K562 (cell line): ENCODE results near the gene UPK3A. TPM values are rescaled to one million over a fixed set of nuclear protein-coding genes. Genes with fewer than 3 reads are reported as not detected.

Experiments
- ATAC-seq: fragments of 200-7000 bp; cut with Tn5 transposase; 3 replicates; pipeline ENCODE4 v1.9.1; 2020; ENCODE audit warnings: moderate library complexity
- BruUV-seq: library from RNA; stranded (reverse); fragments of 400-500 nt; replicated peaks from 2 replicates; lab custom pipeline; 2021; lab: Mats Ljungman, UMichigan
- CTCF ChIA-PET: fragments of 300-600 bp; formaldehyde crosslinking; extraction: SDS; loops from one replicate; lab custom pipeline; 2021; ENCODE audit warnings: low intra/inter-chr PET ratio; lab: Yijun Ruan, JAX
- POLR2A ChIA-PET: fragments of 300-600, 350-650 bp; sonication (Branson Sonifier 250); formaldehyde crosslinking; extraction: SDS; loops from one replicate; lab custom pipeline; 2021; ENCODE audit warnings: antibody characterized with exemption, inconsistent platforms; lab: Yijun Ruan, JAX
- DNase-seq, 4 experiments: peaks; one replicate each; pipeline versions ENCODE4 v3.0.0 to v3.0.0-alpha.2; 2011 to 2018; ENCODE audit warnings: low spot score in 3 of 4, mixed read lengths in 3 of 4; ENCODE audit errors: extremely low read depth in 1 of 4
- FAIRE-seq: peaks from 2 replicates; lab custom pipeline; 2011; peaks lifted over from hg19 to GRCh38; lab: Jason Lieb, UNC
- H2AFZ ChIP-seq: 2 replicates; pipeline ENCODE4 v1.6.0; 2011; ENCODE audit warnings: low read depth, low read length, control low read depth, inconsistent platforms
- H3K27ac ChIP-seq: fragments of 200-600 bp; 3 replicates; pipeline ENCODE4 v1.8.0; 2011; ENCODE audit warnings: low read depth, mild to moderate bottlenecking, control low read depth, inconsistent platforms, low read length, moderate library complexity, mixed read lengths; ENCODE audit errors: extremely low read depth
- H3K27me3 ChIP-seq, 2 experiments: fragments of 300-600 bp in 1 of 2; 2 replicates in 1 of 2; 3 replicates in 1 of 2; pipeline versions ENCODE4 v1.6.0 to v1.8.0; 2011; ENCODE audit warnings: inconsistent platforms in 2 of 2, low read length in 2 of 2, mild to moderate bottlenecking in 1 of 2, mixed read lengths in 1 of 2, moderate library complexity in 1 of 2; ENCODE audit not compliant: control insufficient read depth in 2 of 2, insufficient read depth in 2 of 2
- H3K36me3 ChIP-seq: fragments of 300-600 bp; 3 replicates; pipeline ENCODE4 v1.8.0; 2011; ENCODE audit warnings: mild to moderate bottlenecking, low read length, inconsistent platforms; ENCODE audit not compliant: control insufficient read depth, insufficient read depth
- H3K4me1 ChIP-seq, 2 experiments: fragments of 200-600 bp in 1 of 2; replicated peaks in 1 of 2; 2 replicates in 1 of 2; 3 replicates in 1 of 2; pipeline versions ENCODE4 v1.5.1 to v1.8.0; 2011; ENCODE audit warnings: inconsistent platforms in 2 of 2, low read length in 2 of 2, mild to moderate bottlenecking in 1 of 2, mixed read lengths in 1 of 2, moderate library complexity in 1 of 2; ENCODE audit not compliant: control insufficient read depth in 2 of 2, insufficient read depth in 2 of 2
- H3K4me2 ChIP-seq: 2 replicates; pipeline ENCODE4 v1.6.1; 2011; ENCODE audit warnings: low read length, control low read depth, inconsistent platforms, mixed read lengths; ENCODE audit not compliant: insufficient read depth
- H3K4me3 ChIP-seq: fragments of 200-600 bp; sonication (generic), shearing (Covaris generic); 2 replicates; pipeline ENCODE4 v1.5.1; 2016; ENCODE audit warnings: control low read depth, inconsistent platforms
- H3K79me2 ChIP-seq: fragments of 200-600 bp; 3 replicates; pipeline ENCODE4 v1.8.0; 2011; ENCODE audit warnings: low read length, inconsistent platforms; ENCODE audit not compliant: control insufficient read depth, insufficient read depth
- H3K9ac ChIP-seq, 2 experiments: 2 replicates each; pipeline versions ENCODE4 v1.6.0 to v1.6.1; 2011; ENCODE audit warnings: low read depth in 2 of 2, low read length in 2 of 2, control low read depth in 1 of 2, inconsistent platforms in 1 of 2, mild to moderate bottlenecking in 1 of 2, mixed read lengths in 1 of 2; ENCODE audit not compliant: insufficient read depth in 1 of 2
- H3K9me1 ChIP-seq: one replicate; pipeline ENCODE4 v1.6.0; 2011; ENCODE audit warnings: inconsistent platforms, mild to moderate bottlenecking, low read length, moderate library complexity; ENCODE audit not compliant: control insufficient read depth, insufficient read depth
- H3K9me3 ChIP-seq: replicated peaks from 2 replicates; pipeline ENCODE4 v1.5.1; 2011; ENCODE audit warnings: low read depth, low read length, inconsistent platforms; ENCODE audit not compliant: control insufficient read depth, insufficient read depth
- H4K20me1 ChIP-seq: replicated peaks from 2 replicates; pipeline ENCODE4 v1.6.1; 2011; ENCODE audit warnings: low read length, inconsistent platforms, mixed read lengths; ENCODE audit not compliant: control insufficient read depth, insufficient read depth
- BDP1 ChIP-seq: IDR thresholded peaks from 3 replicates; pipeline ENCODE4 v1.6.1; 2011; ENCODE audit not compliant: insufficient read length, insufficient read depth
- CAMTA2 ChIP-seq: fragments of 250-450 bp; sonication (Bioruptor Pico); conservative IDR thresholded peaks from 2 replicates; pipeline ENCODE4 v1.5.1; 2022
- FOXP1 ChIP-seq: sonication (generic); formaldehyde crosslinking; IDR thresholded peaks from 2 replicates; pipeline ENCODE4 v1.8.0; 2022; ENCODE audit warnings: mild to moderate bottlenecking, missing genetic modification reagents
- LEF1 ChIP-seq: fragments of 450-650 bp; IDR thresholded peaks from 2 replicates; pipeline ENCODE4 v1.6.1; 2016; ENCODE audit warnings: mild to moderate bottlenecking
- NCOA1 ChIP-seq: fragments of 450-650 bp; IDR thresholded peaks from 2 replicates; pipeline ENCODE4 v1.6.1; 2016; ENCODE audit warnings: low read depth
- NELFE ChIP-seq: IDR thresholded peaks from 2 replicates; pipeline ENCODE4 v1.6.1; 2011; ENCODE audit warnings: mild to moderate bottlenecking; ENCODE audit not compliant: insufficient read depth, insufficient read length
- POLR2H ChIP-seq: IDR thresholded peaks from 2 replicates; pipeline ENCODE4 v1.6.1; 2016; ENCODE audit warnings: missing genetic modification characterization, low read depth, mild to moderate bottlenecking, control low read depth, missing compliant biosample characterization, moderate library complexity
- TRIM24 ChIP-seq, 2 experiments: fragments of 450-650 bp; IDR thresholded peaks; 2 replicates each; pipeline ENCODE4 v1.6.1; 2016
- VEZF1 ChIP-seq: fragments of 200-800 bp; sonication (Bioruptor generic); IDR thresholded peaks from 2 replicates; pipeline ENCODE4 v1.6.1; 2017; ENCODE audit warnings: missing genetic modification characterization, missing compliant biosample characterization
- YY1 ChIP-seq, 3 experiments: IDR thresholded peaks; 2 replicates each; pipeline ENCODE4 v1.6.1; 2011; ENCODE audit warnings: low read length in 2 of 3, mild to moderate bottlenecking in 2 of 3, moderate library complexity in 2 of 3, borderline replicate concordance in 1 of 3, control low read depth in 1 of 3, low read depth in 1 of 3; ENCODE audit not compliant: insufficient read depth in 3 of 3, insufficient replicate concordance in 2 of 3, control insufficient read depth in 1 of 3, insufficient read length in 1 of 3; ENCODE audit errors: extremely low read depth in 1 of 3
- ZNF146 ChIP-seq: IDR thresholded peaks from one replicate; pipeline ENCODE4 v1.6.1; 2018; ENCODE audit warnings: missing compliant biosample characterization; ENCODE audit not compliant: unreplicated experiment
- ZNF232 ChIP-seq: sonication (generic); formaldehyde crosslinking; IDR thresholded peaks from 2 replicates; pipeline ENCODE4 v1.8.0; 2022; ENCODE audit warnings: mild to moderate bottlenecking, missing genetic modification reagents
- ZNF239 ChIP-seq: fragments of 250-450 bp; sonication (Bioruptor Pico); IDR thresholded peaks from 2 replicates; pipeline ENCODE4 v1.4.0; 2020; ENCODE audit warnings: mild to moderate bottlenecking
- ZNF24 ChIP-seq: fragments of 450-650 bp; IDR thresholded peaks from 2 replicates; pipeline ENCODE4 v1.6.1; 2016
- ZNF41 ChIP-seq: fragments of 250-450 bp; sonication (Bioruptor Pico); conservative IDR thresholded peaks from 2 replicates; pipeline ENCODE4 v1.4.0; 2020; ENCODE audit warnings: mild to moderate bottlenecking
- WGBS: fragments of 100-300 bp; shearing (Covaris generic); methylation state at CpG from one replicate; pipeline ENCODE4 v1.1.6; 2016; ENCODE audit warnings: low coverage, mixed read lengths; ENCODE audit not compliant: insufficient coverage; ENCODE audit errors: missing lambda C conversion rate; 5-methylcytosine and 5-hydroxymethylcytosine counted together
- in situ Hi-C: fragments of 300-500 bp; cut with MboI; formaldehyde crosslinking; loops from 4 replicates; pipeline ENCODE4 v1.15.0; 2018; ENCODE audit warnings: inconsistent platforms, mixed read lengths
- intact Hi-C: fragments of 100-400 bp; cut with micrococcal nuclease; formaldehyde crosslinking; loops from 2 replicates; pipeline ENCODE4 v1.14.2; 2022
- polyA plus RNA-seq, 8 experiments: library from polyadenylated mRNA; depleted of rRNA in 4 of 8; stranded (reverse) in 5 of 8; unstranded in 3 of 8; fragments of >200 nt; fragmentation: Nextera tagmentation in 2 of 8; fragmentation: Illumina TruSeq in 1 of 8; extraction: Ambion mirVana in 2 of 8; extraction: Trizol in 1 of 8; gene quantifications; 2 replicates each; pipeline versions ENCODE4 v1.2.1 to v1.2.3, GENCODE V29; 2011 to 2014; ENCODE audit warnings: inconsistent platforms in 1 of 8, missing spikeins in 1 of 8
- total RNA-seq, 7 experiments: library from RNA; depleted of rRNA in 6 of 7; stranded (reverse); fragments of >200 nt in 6 of 7; fragmentation: Illumina TruSeq in 2 of 7; extraction: Trizol in 2 of 7; gene quantifications; 2 replicates each; pipeline versions ENCODE4 v1.2.1 to v1.2.3, GENCODE V29; 2011 to 2021; ENCODE audit warnings: low replicate concordance in 1 of 7
- TF ChIP-seq, protein P1 (sequence below): sonication (generic); formaldehyde crosslinking; IDR thresholded peaks from 2 replicates; pipeline ENCODE4 v1.8.0; 2023; ENCODE audit warnings: missing genetic modification reagents, mild to moderate bottlenecking, borderline replicate concordance
- TF ChIP-seq, protein P2 (sequence below): fragments of 450-650 bp; IDR thresholded peaks from 2 replicates; pipeline ENCODE4 v1.6.1; 2016

Gene UPK3A
- total and polyA plus RNA-seq, 9 of the 15 experiments (the other 6 are each of a cell fraction or from before 2014, with no cell fraction given): not detected

DNA sequence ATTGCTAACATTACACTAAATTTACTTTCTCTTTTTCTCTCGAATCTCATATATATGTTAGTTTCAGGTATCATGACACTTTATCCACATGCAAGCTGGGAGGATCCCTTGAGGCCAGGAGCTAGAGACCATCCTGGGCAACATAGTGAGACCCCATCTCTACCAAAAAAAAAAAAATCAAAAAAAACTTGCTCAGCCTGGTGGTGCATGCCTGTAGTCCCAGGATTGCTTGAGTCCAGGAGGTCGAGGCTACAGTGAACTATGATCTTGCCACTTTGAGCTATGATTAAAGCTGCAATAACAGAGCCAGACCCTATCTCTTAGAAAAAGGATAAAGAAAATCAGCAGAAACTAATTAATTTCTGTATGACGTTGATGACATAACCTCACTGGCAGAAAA is 3.7 kb upstream of the UPK3A start:
- intact Hi-C loops (no loop called here), in situ Hi-C loops (no loop called here)
- Histone ChIP-seq H3K4me1 (peaks cover 0 to 7% of the 10 kb centered on the region in 2 experiments; a peak in 3 of 5 replicates), H2AFZ (no peak overlapping the region), H3K9ac (no peak overlapping the region), H4K20me1 (no peaks in the 10 kb centered on the region), H3K9me1 (no peaks in the 10 kb centered on the region), H3K79me2 (no peaks in the 10 kb centered on the region), H3K27me3 (peaks cover 0 to 13% of the 10 kb centered on the region in 2 experiments; a peak in 3 of 5 replicates), H3K36me3 (no peaks in the 10 kb centered on the region), H3K9me3 (no peaks in the 10 kb centered on the region), H3K4me3 (no peak overlapping the region), H3K27ac (no peak overlapping the region), H3K4me2 (no peak overlapping the region)
- ATAC-seq: no peak
- 0% methylated on average over 3 of the region's 3 CpGs for WGBS
- DNase-seq: no peak
- ChIA-PET POLR2A (no interaction called here), CTCF (no interaction called here)
- BruUV-seq: no TSS peak
- no peak for FAIRE-seq
- TF ChIP-seq ZNF239 (CRISPR knock-in tag) (no peak), ZNF232 (CRISPR knock-in tag) (no peak), TRIM24 (IDR thresholded peaks at IDR 0.05) (no peak), FOXP1 (CRISPR knock-in tag) (no peak), YY1 (IDR thresholded peaks at IDR 0.05; ENCODE audit: borderline replicate concordance in 1 of 3, control insufficient read depth in 1 of 3, extremely low read depth in 1 of 3, insufficient read depth in 3 of 3, insufficient read length in 1 of 3, insufficient replicate concordance in 2 of 3, low read depth in 1 of 3, low read length in 2 of 3) (no peak), ZNF41 (CRISPR knock-in tag) (no peak), NELFE (no peak), VEZF1 (CRISPR knock-in tag) (no peak), ZNF24 (no peak), LEF1 (no peak), BDP1 (no peak), POLR2H (tag) (no peak), ZNF146 (CRISPR knock-in tag) (no peak), NCOA1 (no peak), CAMTA2 (CRISPR knock-in tag) (no peak)
- TF ChIP-seq, protein P1, sequence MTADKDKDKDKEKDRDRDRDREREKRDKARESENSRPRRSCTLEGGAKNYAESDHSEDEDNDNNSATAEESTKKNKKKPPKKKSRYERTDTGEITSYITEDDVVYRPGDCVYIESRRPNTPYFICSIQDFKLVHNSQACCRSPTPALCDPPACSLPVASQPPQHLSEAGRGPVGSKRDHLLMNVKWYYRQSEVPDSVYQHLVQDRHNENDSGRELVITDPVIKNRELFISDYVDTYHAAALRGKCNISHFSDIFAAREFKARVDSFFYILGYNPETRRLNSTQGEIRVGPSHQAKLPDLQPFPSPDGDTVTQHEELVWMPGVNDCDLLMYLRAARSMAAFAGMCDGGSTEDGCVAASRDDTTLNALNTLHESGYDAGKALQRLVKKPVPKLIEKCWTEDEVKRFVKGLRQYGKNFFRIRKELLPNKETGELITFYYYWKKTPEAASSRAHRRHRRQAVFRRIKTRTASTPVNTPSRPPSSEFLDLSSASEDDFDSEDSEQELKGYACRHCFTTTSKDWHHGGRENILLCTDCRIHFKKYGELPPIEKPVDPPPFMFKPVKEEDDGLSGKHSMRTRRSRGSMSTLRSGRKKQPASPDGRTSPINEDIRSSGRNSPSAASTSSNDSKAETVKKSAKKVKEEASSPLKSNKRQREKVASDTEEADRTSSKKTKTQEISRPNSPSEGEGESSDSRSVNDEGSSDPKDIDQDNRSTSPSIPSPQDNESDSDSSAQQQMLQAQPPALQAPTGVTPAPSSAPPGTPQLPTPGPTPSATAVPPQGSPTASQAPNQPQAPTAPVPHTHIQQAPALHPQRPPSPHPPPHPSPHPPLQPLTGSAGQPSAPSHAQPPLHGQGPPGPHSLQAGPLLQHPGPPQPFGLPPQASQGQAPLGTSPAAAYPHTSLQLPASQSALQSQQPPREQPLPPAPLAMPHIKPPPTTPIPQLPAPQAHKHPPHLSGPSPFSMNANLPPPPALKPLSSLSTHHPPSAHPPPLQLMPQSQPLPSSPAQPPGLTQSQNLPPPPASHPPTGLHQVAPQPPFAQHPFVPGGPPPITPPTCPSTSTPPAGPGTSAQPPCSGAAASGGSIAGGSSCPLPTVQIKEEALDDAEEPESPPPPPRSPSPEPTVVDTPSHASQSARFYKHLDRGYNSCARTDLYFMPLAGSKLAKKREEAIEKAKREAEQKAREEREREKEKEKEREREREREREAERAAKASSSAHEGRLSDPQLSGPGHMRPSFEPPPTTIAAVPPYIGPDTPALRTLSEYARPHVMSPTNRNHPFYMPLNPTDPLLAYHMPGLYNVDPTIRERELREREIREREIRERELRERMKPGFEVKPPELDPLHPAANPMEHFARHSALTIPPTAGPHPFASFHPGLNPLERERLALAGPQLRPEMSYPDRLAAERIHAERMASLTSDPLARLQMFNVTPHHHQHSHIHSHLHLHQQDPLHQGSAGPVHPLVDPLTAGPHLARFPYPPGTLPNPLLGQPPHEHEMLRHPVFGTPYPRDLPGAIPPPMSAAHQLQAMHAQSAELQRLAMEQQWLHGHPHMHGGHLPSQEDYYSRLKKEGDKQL (CRISPR knock-in tag): no peak
- TF ChIP-seq, protein P2, sequence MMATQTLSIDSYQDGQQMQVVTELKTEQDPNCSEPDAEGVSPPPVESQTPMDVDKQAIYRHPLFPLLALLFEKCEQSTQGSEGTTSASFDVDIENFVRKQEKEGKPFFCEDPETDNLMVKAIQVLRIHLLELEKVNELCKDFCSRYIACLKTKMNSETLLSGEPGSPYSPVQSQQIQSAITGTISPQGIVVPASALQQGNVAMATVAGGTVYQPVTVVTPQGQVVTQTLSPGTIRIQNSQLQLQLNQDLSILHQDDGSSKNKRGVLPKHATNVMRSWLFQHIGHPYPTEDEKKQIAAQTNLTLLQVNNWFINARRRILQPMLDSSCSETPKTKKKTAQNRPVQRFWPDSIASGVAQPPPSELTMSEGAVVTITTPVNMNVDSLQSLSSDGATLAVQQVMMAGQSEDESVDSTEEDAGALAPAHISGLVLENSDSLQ: no peak
